Measurements from ENCODE around the gene COX6B2.

The COX6B2 gene, protein sequence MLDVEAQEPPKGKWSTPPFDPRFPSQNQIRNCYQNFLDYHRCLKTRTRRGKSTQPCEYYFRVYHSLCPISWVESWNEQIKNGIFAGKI

DNA sequence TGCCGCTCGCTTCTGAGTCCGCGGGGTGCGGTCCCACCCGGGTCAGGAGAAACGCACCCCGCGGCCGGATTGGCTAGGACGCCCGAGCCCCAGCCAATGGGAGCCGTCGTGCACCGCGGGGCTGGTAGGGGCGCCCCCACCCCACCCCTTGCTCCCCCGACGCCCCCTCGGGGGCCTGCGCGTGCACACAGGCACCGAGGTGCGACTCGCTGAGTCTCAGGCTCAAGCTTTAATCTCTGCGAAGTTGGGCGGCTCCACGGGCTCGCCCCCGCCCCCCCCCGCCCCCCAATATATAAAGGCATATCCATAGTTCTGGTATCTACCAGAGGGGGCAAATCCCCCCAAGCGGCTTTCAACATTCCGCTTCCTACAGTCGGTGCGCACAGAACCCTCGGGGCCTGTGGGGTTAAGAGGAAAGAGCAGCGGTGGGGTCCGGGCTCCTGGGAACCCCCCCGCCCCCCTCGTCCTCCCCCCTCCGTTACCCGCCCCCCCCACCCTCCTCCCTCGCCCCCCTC is at the start of gene COX6B2:
Gene COX6B2 (minus strand): TSS at position 22 of the 515 bp plus-strand sequence. CDS start 198 bp downstream, outside the sequence.
- TF ChIP-seq GATA3 (IDR thresholded peaks at IDR 0.05; ENCODE audit: low read depth, low read length) (no peak), GATA2 (IDR thresholded peaks at IDR 0.05; ENCODE audit: low read depth, low read length) (no peak)

- TF ChIP-seq GATA2 (IDR thresholded peaks at IDR 0.05; ENCODE audit: low read depth, low read length) (no peak), GATA3 (IDR thresholded peaks at IDR 0.05; ENCODE audit: low read depth, low read length) (no peak)
Measured at GRCh38 chr19:55402509-55402908, 48.0 kb upstream of the COX6B2 start.

DNA sequence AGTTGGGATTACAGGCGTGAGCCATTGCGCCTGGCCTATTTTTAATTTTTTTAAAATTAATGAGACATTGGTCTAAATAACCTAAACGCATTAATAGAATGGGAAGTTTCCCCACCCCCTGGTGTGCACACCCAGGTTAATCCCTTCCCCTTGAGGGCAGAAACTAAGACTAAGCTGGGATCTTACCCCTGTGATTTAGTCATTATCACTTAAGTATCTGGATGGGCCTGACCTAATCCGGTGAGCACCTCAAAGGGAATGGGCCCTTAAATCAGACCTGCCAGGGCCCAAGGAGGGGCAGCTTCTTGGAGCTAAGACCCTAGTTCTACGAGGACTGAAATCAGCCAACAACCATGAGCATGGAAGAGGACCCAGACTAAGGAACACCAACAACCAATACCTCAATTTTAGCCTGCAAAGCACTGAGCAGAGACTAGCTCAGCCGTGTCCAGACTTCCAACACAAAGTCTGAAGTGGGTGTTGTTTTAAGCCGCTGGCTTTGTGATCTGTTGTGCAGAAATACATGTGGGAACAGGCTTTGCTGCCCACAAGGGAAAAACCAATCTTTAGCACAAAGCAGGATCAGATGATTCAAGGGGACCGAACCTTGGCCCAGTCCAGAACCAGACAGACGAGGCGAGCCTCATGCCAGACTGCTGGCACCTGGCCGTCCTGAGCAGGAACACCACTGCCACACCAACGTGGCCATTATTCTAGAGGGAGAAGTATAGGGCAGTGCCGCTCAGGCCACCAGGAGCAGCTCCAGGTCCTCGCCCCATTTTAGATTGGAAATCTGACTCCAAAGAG is 46.0 kb upstream of the COX6B2 start:
- no peak for TF ChIP-seq GATA3 (IDR thresholded peaks at IDR 0.05; ENCODE audit: low read depth, low read length)
- TF ChIP-seq GATA2 (IDR thresholded peaks at IDR 0.05; ENCODE audit: low read depth, low read length), result no peak

- no peak for TF ChIP-seq GATA2 (IDR thresholded peaks at IDR 0.05; ENCODE audit: low read depth, low read length)
- TF ChIP-seq GATA3 (IDR thresholded peaks at IDR 0.05; ENCODE audit: low read depth, low read length), result no peak
Measured at GRCh38 chr19:55398200-55398925, 43.8 kb upstream of the COX6B2 start.

DNA sequence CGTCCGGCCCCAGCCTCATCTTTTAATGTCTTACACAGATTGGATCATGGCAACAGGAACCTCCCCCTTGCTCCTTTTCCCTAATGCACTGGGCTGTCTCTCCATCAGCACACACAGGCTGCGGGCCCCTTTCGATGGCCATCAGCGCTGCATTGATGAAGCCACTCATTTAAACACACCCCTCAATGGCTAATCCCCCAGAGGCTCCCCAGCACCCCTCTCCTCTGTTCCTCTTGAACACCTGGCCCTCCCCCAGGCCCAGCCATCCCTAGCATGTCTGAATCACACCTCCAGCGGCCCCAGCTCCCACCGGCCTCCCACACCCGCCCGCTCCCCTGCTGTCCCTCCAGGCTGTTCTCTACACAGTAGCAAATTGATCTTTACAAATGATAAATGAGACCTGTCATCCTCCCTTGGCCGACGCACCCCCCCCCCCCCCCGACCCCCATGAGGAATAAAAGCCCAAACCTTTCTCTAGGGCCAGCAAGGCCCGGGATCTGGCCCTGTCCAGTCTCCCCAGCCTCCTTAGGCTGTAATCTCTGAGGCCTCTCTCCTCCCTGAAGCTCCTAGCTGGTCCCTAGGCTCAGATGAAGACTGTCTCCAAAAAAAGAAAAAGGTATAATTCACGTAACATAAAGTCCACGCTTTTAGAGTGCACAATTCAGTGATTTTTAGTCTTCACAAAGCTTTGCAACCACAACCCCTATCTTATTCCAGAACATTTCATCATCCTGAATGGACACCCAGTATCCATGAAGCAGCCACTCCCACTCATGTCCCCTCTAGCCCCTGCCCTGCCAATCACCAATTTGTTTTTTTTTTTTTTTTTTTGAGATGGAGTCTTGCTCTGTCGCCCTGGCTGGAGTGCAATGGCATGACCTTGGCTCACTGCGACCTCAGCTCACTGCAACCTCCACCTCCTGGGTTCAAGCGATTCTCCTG is 38.6 kb upstream of the COX6B2 start:
- TF ChIP-seq GATA3 (IDR thresholded peaks at IDR 0.05; ENCODE audit: low read depth, low read length) (no peak), GATA2 (IDR thresholded peaks at IDR 0.05; ENCODE audit: low read depth, low read length) (no peak)

DNA sequence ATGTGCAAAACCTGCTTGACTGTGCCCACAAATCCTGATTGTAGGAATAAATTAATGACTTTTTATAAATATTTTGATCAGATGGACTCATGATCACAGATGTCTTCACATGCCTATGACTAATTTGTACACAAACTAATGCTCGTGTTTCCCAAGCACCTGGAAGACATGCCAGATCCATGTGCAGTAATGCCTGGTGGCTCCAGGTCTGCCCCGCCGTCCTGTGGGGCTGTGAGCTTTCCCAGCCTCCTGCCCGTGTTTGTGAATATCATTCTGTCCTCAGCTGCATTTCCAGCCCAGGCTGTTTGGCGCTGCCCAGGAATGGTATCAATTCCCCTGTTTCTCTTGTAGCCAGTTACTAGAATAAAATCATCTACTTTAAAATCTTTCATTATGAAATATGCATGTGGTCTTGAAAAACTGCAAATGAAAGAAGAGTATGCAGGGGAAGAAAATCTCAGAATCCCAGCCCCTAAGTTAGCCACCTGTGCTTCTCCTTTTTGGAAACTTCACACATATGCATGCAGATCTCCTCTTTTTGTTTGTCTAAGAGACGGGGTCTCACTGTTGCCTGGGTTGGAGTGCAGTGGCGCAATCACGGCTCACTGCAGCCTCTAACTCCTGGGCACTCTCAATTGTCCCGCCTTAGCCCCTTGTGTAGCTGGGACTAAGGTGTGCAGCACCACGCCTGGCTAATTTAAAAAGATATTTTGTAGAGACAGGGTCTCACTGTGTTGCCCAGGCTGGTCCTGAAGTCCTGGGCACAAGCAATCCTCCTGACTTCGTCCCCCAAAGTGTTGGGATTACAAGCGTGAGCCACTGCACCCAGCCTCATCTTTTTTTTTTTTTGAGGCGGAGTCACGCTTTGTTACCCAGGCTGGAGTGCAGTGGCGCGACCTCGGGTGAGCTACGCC is 37.4 kb upstream of the COX6B2 start:
- TF ChIP-seq GATA2 (IDR thresholded peaks at IDR 0.05; ENCODE audit: low read depth, low read length) (no peak), GATA3 (IDR thresholded peaks at IDR 0.05; ENCODE audit: low read depth, low read length) (no peak)

DNA sequence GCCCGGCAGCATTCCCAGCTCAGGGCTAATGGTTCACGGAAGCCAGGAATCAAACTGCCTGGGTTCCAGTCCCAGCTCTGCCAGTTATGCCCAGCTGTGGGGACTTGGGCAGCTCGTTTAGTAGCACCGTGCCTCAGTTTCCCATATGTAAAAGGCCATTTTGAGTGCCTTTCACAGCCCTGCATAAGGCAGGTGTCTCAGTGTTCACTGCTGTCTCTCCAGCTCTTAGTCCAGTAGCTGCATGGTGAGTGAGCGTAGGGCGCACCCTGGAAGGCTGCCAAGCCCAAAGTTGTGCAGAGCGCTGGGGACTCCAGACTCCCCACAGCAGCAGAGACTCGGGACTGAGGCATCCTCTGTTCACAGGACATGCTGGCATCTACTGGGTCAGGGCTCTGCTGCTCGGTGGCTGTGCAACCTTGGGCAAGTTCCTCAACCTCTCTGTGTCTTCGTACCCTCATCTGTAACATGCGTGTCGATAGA is 36.7 kb upstream of the COX6B2 start:
- TF ChIP-seq GATA2 (IDR thresholded peaks at IDR 0.05; ENCODE audit: low read depth, low read length) (no peak), GATA3 (IDR thresholded peaks at IDR 0.05; ENCODE audit: low read depth, low read length) (no peak)

- no peak for TF ChIP-seq GATA3 (IDR thresholded peaks at IDR 0.05; ENCODE audit: low read depth, low read length)
- no peak for TF ChIP-seq GATA2 (IDR thresholded peaks at IDR 0.05; ENCODE audit: low read depth, low read length)
Measured at GRCh38 chr19:55390461-55390880, 36.0 kb upstream of the COX6B2 start.

DNA sequence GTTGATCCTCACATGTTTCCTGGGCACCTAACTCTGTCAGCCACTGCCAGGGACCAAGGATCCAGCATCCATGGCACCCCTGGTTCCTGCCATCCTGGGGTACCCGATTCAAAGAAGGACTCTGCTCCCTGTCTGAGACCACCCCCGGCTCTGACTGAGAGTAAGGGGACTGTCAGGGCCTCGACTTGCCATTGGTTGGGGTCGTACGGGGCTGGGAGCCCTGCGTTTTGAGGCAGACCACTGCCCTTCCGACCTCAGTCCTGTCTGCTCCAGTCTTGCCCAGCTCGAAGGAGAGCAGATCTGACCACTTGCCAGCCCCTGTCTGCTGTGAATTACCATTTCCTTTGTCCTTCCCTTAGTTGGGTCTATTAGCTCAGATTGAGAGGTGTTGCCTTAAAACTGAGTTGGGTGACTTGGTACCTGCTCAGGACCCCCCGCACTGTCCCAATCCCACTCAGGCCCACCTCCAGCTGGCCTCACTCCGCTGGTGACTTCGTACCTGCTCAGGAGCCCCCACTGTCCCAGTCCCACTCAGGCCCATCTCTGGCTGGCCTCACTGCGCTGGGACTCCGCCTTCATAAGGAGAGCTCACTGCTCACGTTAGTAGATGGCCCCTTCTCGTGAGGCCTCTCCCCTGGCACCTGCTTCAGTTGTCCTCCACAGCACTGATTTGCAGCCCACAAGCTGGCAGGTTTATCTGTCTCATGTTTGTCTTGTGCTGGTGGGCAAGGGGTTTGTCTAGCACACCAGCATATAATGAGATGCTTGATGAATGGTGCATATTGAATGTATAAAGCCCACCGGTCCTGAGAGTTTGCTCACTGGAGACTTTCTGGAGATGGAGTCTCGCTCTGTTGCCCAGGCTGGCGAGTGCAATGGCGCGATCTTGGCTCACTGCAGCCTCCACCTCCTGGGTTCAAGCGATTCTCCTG is 35.1 kb upstream of the COX6B2 start:
- no peak for TF ChIP-seq GATA2 (IDR thresholded peaks at IDR 0.05; ENCODE audit: low read depth, low read length)
- no peak for TF ChIP-seq GATA3 (IDR thresholded peaks at IDR 0.05; ENCODE audit: low read depth, low read length)

DNA sequence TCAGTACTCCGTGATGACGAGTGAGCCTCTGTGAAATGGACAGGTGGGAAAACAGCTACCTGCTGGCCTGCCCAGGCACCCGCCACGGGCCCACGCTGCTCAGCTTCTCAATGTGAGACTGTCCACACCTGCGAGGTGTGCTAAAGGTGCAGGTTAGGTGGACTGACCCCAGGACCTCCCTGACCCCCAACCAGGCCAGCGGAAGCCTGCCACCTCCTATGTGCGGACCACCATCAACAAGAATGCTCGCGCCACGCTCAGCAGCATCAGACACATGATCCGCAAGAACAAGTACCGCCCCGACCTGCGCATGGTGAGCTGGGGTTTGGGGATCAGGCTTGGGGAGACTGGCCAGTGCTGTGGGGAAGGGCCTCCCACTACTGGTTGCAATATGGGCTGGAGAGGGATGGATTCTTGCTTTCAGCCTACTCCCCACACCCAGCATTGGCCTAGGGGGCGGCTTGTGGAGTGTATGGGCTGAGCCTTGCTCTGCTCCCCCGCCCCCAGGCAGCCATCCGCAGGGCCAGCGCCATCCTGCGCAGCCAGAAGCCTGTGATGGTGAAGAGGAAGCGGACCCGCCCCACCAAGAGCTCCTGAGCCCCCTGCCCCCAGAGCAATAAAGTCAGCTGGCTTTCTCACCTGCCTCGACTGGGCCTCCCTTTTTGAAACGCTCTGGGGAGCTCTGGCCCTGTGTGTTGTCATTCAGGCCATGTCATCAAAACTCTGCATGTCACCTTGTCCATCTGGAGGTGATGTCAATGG is 33.4 kb upstream of the COX6B2 start:
- TF ChIP-seq GATA2 (IDR thresholded peaks at IDR 0.05; ENCODE audit: low read depth, low read length) (no peak), GATA3 (IDR thresholded peaks at IDR 0.05; ENCODE audit: low read depth, low read length) (no peak)

DNA sequence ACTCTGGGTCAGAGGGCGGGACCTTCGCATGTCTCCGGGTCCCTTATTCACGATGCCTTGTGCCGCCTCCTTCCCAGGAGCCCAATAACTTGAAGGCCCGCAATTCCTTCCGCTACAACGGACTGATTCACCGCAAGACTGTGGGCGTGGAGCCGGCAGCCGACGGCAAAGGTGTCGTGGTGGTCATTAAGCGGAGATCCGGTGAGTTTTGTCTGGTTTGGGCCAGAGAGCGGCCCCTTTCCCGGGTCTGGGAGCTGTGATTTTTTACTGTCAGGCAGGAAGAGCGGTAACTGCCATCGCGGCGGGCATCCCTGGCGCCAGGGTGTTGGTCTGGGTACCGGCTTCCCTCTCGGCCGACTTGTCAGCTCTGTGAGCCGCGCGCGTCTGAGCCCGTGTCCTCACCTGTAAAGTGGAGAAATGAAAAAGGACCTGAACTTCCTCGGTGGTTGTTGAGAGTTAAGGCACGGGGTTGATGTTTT is 32.0 kb upstream of the COX6B2 start:
- no peak for TF ChIP-seq GATA2 (IDR thresholded peaks at IDR 0.05; ENCODE audit: low read depth, low read length)
- TF ChIP-seq GATA3 (IDR thresholded peaks at IDR 0.05; ENCODE audit: low read depth, low read length), result no peak

Measured in SH-SY5Y (cell line).